ENCODE results near the gene KCNK15.

- TF ChIP-seq, protein P1, sequence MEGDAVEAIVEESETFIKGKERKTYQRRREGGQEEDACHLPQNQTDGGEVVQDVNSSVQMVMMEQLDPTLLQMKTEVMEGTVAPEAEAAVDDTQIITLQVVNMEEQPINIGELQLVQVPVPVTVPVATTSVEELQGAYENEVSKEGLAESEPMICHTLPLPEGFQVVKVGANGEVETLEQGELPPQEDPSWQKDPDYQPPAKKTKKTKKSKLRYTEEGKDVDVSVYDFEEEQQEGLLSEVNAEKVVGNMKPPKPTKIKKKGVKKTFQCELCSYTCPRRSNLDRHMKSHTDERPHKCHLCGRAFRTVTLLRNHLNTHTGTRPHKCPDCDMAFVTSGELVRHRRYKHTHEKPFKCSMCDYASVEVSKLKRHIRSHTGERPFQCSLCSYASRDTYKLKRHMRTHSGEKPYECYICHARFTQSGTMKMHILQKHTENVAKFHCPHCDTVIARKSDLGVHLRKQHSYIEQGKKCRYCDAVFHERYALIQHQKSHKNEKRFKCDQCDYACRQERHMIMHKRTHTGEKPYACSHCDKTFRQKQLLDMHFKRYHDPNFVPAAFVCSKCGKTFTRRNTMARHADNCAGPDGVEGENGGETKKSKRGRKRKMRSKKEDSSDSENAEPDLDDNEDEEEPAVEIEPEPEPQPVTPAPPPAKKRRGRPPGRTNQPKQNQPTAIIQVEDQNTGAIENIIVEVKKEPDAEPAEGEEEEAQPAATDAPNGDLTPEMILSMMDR (IDR thresholded peaks at IDR 0.05) = peak; percentile 73
- no peak for TF ChIP-seq EZH2 (IDR thresholded peaks at IDR 0.05; ENCODE audit: borderline replicate concordance, insufficient read depth, low read depth, low read length, poor library complexity, severe bottlenecking)
These were observed 12.2 kb upstream of the KCNK15 start for GRCh38 chr20:44733341-44734069.
